D721Med (cell line): Measurements from ENCODE around the gene KCNH4.

Experiments
- DNase-seq: peaks from one replicate; pipeline ENCODE4 v3.0.0; 2011; ENCODE audit warnings: low spot score; ENCODE audit not compliant: insufficient read length
- FAIRE-seq: peaks from 2 replicates; lab custom pipeline; 2011; peaks lifted over from hg19 to GRCh38; lab: Jason Lieb, UNC
- TF ChIP-seq, protein P1 (sequence below): IDR thresholded peaks from 2 replicates; pipeline ENCODE4 v1.5.1; 2012; ENCODE audit warnings: mild to moderate bottlenecking, control low read depth; ENCODE audit not compliant: insufficient read depth; ENCODE audit errors: missing control alignments

The KCNH4 gene

DNA sequence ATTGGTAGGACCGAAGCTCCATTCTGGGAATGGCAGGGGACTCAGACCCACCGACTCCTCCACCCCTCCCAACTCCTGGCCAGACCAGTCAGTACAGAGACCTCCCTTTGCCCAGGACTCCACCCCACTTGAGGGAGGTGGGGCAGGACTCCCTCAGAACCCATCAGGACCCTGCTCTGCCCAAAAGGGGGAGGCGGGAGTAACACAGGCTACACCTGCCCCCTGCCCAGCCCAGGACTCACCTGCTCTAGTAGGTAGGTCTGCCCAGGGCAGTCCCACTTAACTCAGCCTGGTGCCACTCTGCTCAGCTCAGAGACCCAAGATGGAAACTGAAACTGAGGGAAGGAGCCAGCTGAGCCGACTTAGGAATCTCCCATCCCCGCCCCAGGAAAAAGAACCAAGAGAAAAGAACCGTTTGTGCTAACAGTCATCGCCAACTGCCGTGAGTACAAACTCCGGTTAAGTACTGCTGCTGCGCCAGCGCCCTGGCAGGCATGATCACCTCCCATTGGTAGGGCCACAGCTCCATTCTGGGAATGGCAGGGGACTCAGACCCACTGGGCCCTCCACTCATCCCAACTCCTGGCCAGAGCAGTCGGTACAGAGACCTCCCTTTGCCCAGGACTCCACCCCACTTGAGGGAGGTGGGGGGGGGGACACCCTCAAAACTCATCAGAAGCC, 68.9 kb downstream of the KCNH4 start:
- DNase-seq (no peak), FAIRE-seq (no peak)
- TF ChIP-seq, protein P1, sequence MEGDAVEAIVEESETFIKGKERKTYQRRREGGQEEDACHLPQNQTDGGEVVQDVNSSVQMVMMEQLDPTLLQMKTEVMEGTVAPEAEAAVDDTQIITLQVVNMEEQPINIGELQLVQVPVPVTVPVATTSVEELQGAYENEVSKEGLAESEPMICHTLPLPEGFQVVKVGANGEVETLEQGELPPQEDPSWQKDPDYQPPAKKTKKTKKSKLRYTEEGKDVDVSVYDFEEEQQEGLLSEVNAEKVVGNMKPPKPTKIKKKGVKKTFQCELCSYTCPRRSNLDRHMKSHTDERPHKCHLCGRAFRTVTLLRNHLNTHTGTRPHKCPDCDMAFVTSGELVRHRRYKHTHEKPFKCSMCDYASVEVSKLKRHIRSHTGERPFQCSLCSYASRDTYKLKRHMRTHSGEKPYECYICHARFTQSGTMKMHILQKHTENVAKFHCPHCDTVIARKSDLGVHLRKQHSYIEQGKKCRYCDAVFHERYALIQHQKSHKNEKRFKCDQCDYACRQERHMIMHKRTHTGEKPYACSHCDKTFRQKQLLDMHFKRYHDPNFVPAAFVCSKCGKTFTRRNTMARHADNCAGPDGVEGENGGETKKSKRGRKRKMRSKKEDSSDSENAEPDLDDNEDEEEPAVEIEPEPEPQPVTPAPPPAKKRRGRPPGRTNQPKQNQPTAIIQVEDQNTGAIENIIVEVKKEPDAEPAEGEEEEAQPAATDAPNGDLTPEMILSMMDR = no peak

DNA sequence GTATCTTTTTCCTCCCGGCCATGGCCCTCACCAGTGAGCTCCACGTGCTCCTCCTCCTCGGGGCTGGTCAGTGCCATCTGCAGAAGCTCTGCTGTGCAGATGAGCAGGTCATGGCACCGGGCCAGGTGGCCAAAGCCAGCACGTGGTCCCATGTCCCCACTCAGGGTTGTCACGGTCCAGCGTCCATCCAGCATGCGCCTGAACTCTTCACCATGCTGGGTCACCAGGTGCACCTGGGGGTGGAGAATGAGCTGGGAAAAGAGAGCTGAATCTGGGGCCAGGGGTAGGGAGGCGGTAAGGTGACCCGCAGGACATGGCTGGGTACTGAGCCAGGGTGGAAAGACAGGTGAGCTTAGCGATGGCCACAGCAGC, 69.7 kb downstream of the KCNH4 start:
- no peak for DNase-seq
- TF ChIP-seq, protein P1 = no peak
- no peak for FAIRE-seq

DNA sequence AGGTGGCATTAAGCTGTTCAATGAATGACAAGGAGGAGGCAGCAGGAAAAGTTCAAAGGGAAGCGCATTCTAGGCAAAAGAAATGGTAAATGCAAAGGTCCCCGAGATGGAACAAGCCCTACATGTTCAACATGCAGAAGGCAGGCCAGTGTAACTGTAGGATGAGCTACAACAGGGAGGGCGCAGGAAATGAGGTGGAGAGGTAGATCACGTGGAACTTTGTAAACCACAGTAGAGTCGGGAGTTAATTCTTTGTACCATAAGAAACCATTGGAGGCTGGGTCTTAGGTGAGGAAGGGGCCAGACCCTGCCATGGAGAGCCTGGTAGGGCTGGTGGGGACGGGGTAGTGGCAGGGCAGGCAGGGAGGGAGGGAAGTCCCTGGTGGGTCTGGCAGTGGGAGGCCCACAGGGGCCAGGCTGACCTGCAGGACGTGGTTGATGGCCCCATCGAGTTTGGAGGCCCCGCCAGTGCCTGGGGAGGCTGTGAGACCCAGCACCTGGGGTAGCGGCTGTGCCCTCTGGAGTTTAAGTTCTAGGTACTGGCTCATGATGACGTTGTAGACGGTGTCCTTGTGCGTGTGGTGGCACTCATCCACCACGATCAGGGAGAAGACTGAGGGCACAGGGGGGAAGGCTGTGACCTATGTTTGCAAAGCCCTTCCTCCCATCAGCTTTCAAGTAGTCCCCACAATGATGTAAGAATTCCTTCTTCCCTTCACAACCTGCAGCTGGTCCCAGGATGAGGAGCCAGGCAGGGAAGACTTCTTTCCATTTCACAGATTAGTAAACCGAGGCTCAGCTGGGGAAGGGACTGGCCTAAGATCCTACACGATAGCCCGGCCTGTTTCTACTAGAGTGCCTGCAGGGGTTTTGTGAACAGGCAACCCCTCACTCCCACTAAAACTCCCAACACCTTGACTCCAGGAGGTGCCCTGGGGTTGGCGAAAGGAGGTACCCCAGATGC, 70.4 kb downstream of the KCNH4 start:
- no peak for FAIRE-seq
- TF ChIP-seq, protein P1 = no peak
- no peak for DNase-seq

DNA sequence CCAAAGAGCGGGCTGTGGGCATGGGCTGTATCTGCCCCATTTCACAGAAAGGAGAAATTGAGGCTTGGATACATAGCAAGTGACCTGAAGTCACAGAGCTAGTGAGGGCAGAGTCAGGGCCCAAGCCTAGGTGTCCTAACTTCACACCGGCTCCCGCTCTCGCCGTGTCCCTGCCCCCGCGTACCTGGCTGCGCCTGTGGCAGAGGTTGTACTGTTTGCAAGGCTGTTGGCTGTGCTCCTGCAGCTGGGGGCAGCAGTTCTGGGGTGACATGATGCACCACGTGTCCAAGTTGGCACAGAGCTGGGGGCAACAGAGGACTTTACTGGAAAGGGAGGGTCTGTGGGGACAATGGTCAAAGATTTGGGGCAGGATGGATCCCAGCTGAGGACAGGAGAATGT, 71.9 kb downstream of the KCNH4 start:
- TF ChIP-seq, protein P1 = no peak
- no peak for DNase-seq
- no peak for FAIRE-seq

DNA sequence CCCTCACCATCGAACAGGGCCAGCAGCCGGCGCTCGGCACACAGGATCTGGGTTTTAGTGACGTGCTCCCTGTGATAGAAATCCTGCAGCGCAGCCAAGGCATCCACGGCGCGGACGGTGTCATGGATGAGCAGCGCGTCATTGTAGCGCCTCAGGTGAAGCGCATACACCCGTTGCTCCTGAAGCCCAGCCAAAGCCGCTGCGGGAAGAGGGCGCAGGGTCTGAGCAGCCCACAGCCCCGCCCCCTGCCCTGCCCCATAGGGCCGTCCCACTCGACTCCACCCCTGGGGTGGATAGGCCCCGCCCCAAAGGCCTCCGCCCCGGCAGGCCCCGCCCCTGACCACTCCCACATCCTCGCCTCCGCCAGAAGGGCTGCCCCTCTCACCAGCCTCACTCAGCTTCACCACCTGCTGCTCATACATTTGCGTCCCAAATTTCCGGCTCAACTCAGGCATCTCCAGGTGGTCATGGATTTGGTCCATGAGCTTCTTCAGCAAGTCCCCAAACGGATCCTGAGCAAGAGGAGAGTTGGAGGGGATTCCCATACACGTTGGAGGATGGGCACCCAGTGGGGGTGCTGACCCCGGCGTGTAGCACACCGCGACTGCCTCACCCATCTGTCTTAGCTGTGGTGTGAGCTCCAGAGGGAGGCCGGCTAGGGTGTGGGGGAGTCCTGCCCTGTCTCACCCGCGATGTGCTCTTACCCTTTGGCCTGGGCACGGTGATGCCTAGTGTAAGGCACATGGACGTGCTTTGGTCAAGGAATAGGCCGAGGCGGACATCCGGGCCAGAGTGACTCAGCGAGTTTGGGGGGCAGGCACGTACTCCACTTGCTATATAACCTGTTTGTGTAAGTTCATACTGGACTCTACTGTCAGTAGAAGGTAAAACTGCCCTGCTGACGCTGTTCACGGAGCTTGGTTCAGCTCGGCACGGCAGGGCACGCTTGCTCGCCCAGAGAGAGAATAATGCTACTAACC, 73.1 kb downstream of the KCNH4 start:
- no peak for FAIRE-seq
- TF ChIP-seq, protein P1 = no peak
- DNase-seq = peak; percentile 100

DNA sequence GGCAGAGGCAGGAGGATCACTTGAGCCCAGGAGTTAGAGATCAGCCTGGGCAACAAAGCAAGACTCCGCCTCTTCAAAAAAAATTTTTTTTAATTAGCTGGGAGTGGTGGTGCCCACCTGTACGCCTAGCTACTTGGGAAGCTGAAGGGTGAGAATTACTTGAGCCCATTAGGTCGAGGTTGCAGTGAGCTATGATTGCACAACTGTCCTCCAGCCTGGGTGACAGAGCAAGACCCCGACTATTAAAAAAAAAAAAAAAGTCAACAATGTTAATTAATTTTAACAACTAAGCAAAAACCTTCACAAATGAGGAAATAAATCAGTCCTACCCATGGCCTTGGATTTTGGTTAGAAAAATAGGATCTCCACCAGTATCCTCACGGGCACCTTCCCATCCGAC, 73.8 kb downstream of the KCNH4 start:
- no peak for DNase-seq
- TF ChIP-seq, protein P1 = no peak
- FAIRE-seq = no peak
